H9 (cell line): Measurements from ENCODE around the gene KRTAP10-11. TPM values are rescaled to one million over a fixed set of nuclear protein-coding genes. Genes with fewer than 3 reads are reported as not detected.

Source experiments
- DNase-seq: peaks from one replicate; pipeline ENCODE4 v3.0.0-alpha.2; 2017
- H2AFZ ChIP-seq: one replicate; pipeline ENCODE4 v1.6.1; 2013; ENCODE audit warnings: mild to moderate bottlenecking, low read length, control low read depth, moderate library complexity
- H2AK5ac ChIP-seq: 2 replicates; pipeline ENCODE4 v1.6.1; 2013; ENCODE audit warnings: low read length, control low read depth, mixed read lengths; ENCODE audit not compliant: insufficient read length
- H2BK120ac ChIP-seq: one replicate; pipeline ENCODE4 v1.6.1; 2013; ENCODE audit warnings: low read depth, mild to moderate bottlenecking, low read length, control low read depth, inconsistent platforms; ENCODE audit not compliant: poor library complexity, severe bottlenecking
- H2BK12ac ChIP-seq: 2 replicates; pipeline ENCODE4 v1.6.1; 2013; ENCODE audit warnings: low read length, control low read depth, mixed read lengths, low read depth; ENCODE audit not compliant: insufficient read length
- H2BK15ac ChIP-seq: 2 replicates; pipeline ENCODE4 v1.6.1; 2013; ENCODE audit warnings: low read depth, low read length, control low read depth
- H2BK20ac ChIP-seq: one replicate; pipeline ENCODE4 v1.6.1; 2013; ENCODE audit warnings: low read depth, mild to moderate bottlenecking, low read length, control low read depth, inconsistent platforms; ENCODE audit not compliant: poor library complexity, severe bottlenecking
- H2BK5ac ChIP-seq: 2 replicates; pipeline ENCODE4 v1.6.1; 2013; ENCODE audit warnings: low read length, control low read depth, mixed read lengths; ENCODE audit not compliant: insufficient read length
- H3K14ac ChIP-seq: 2 replicates; pipeline ENCODE4 v1.6.1; 2013; ENCODE audit warnings: low read length, control low read depth; ENCODE audit not compliant: insufficient read depth
- H3K18ac ChIP-seq: 2 replicates; pipeline ENCODE4 v1.6.1; 2013; ENCODE audit warnings: low read depth, mild to moderate bottlenecking, mixed read lengths, low read length, control low read depth; ENCODE audit not compliant: insufficient read length
- H3K23ac ChIP-seq: 2 replicates; pipeline ENCODE4 v1.6.1; 2013; ENCODE audit warnings: low read length, control low read depth, mixed read lengths, low read depth; ENCODE audit not compliant: insufficient read length
- H3K23me2 ChIP-seq: 2 replicates; pipeline ENCODE4 v1.6.1; 2013; ENCODE audit warnings: low read depth, mild to moderate bottlenecking, mixed read lengths, low read length, control low read depth; ENCODE audit not compliant: insufficient read length, poor library complexity, severe bottlenecking
- H3K27ac ChIP-seq: 2 replicates; pipeline ENCODE4 v1.5.1; 2013; ENCODE audit warnings: low read length, control low read depth, mixed read lengths, low read depth; ENCODE audit not compliant: insufficient read length
- H3K27me3 ChIP-seq: 2 replicates; pipeline ENCODE4 v1.6.1; 2013; ENCODE audit warnings: low read length, control low read depth, inconsistent platforms; ENCODE audit not compliant: insufficient read depth
- H3K4ac ChIP-seq: 2 replicates; pipeline ENCODE4 v1.6.1; 2013; ENCODE audit warnings: low read depth, mild to moderate bottlenecking, control low read depth, inconsistent platforms, low read length, moderate library complexity
- H3K4me1 ChIP-seq: 2 replicates; pipeline ENCODE4 v1.6.1; 2013; ENCODE audit warnings: low read length, control low read depth, inconsistent platforms; ENCODE audit not compliant: insufficient read depth
- H3K4me2 ChIP-seq: 2 replicates; pipeline ENCODE4 v1.6.1; 2013; ENCODE audit warnings: low read length, control low read depth, mixed read lengths; ENCODE audit not compliant: insufficient read length, insufficient read depth
- H3K56ac ChIP-seq: 2 replicates; pipeline ENCODE4 v1.6.1; 2013; ENCODE audit warnings: low read depth, mild to moderate bottlenecking, mixed read lengths, low read length, control low read depth; ENCODE audit not compliant: insufficient read length
- H3K79me1 ChIP-seq: 2 replicates; pipeline ENCODE4 v1.6.1; 2013; ENCODE audit warnings: low read depth, mild to moderate bottlenecking, moderate library complexity, low read length, control low read depth, inconsistent platforms; ENCODE audit not compliant: insufficient read depth, poor library complexity, severe bottlenecking
- H3K79me2 ChIP-seq: 2 replicates; pipeline ENCODE4 v1.6.1; 2013; ENCODE audit warnings: low read length, control low read depth, inconsistent platforms; ENCODE audit not compliant: insufficient read depth
- H3K9ac ChIP-seq: 2 replicates; pipeline ENCODE4 v1.6.1; 2013; ENCODE audit warnings: low read length, control low read depth, mixed read lengths; ENCODE audit not compliant: insufficient read length; ENCODE audit errors: extremely low read depth
- H3K9me3 ChIP-seq: one replicate; pipeline ENCODE4 v1.6.1; 2013; ENCODE audit warnings: low read depth, low read length, inconsistent platforms; ENCODE audit not compliant: control insufficient read depth
- H3T11ph ChIP-seq: one replicate; pipeline ENCODE4 v1.6.1; 2013; ENCODE audit warnings: mild to moderate bottlenecking, low read length, control low read depth, inconsistent platforms
- H4K20me1 ChIP-seq: one replicate; pipeline ENCODE4 v1.6.1; 2013; ENCODE audit not compliant: control insufficient read depth, insufficient read length, insufficient read depth
- H4K5ac ChIP-seq: 2 replicates; pipeline ENCODE4 v1.6.1; 2013; ENCODE audit warnings: low read depth, mild to moderate bottlenecking, mixed read lengths, low read length, control low read depth; ENCODE audit not compliant: insufficient read length
- H4K8ac ChIP-seq: replicated peaks from 2 replicates; pipeline ENCODE4 v1.6.1; 2013; ENCODE audit warnings: low read length, control low read depth, mixed read lengths, low read depth; ENCODE audit not compliant: insufficient read length
- H4K91ac ChIP-seq: 2 replicates; pipeline ENCODE4 v1.6.1; 2013; ENCODE audit warnings: low read depth, mild to moderate bottlenecking, moderate library complexity, mixed read lengths, low read length, control low read depth; ENCODE audit not compliant: insufficient read length
- H3K27ac Mint-ChIP-seq, 3 experiments: 2 replicates in 2 of 3; 3 replicates in 1 of 3; pipeline ENCODE4 v1.8.0; 2020 to 2021; ENCODE audit warnings: mixed read lengths in 3 of 3, mild to moderate bottlenecking in 1 of 3, moderate library complexity in 1 of 3
- H3K27me3 Mint-ChIP-seq: 2 replicates; pipeline ENCODE4 v1.8.0; 2021; ENCODE audit warnings: low read depth, mild to moderate bottlenecking, moderate library complexity, mixed read lengths
- H3K36me3 Mint-ChIP-seq, 3 experiments: 2 replicates in 2 of 3; 3 replicates in 1 of 3; pipeline ENCODE4 v1.8.0; 2020 to 2021; ENCODE audit warnings: low read depth in 3 of 3, mixed read lengths in 3 of 3; ENCODE audit not compliant: insufficient read depth in 1 of 3
- H3K4me1 Mint-ChIP-seq, 2 experiments: 2 replicates each; pipeline ENCODE4 v1.8.0; 2020; ENCODE audit warnings: mixed read lengths in 2 of 2
- H3K4me3 Mint-ChIP-seq, 2 experiments: 2 replicates in 1 of 2; 3 replicates in 1 of 2; pipeline ENCODE4 v1.8.0; 2020 to 2021; ENCODE audit warnings: mild to moderate bottlenecking in 2 of 2, mixed read lengths in 2 of 2, moderate library complexity in 1 of 2
- H3K9me3 Mint-ChIP-seq, 2 experiments: 2 replicates in 1 of 2; 3 replicates in 1 of 2; pipeline ENCODE4 v1.8.0; 2020; ENCODE audit warnings: mild to moderate bottlenecking in 2 of 2, mixed read lengths in 2 of 2, moderate library complexity in 1 of 2
- CTCF ChIP-seq: fragments of 200-600 bp; sonication (generic); conservative IDR thresholded peaks from 3 replicates; pipeline ENCODE4 v1.8.0; 2021; ENCODE audit warnings: antibody characterized with exemption, mild to moderate bottlenecking
- WGBS: extraction: QIAGEN DNeasy Blood & Tissue Kit; methylation state at CpG from one replicate; pipeline ENCODE4 v1.1.7; 2013; ENCODE audit warnings: missing lambda C conversion rate, low lambda C conversion rate, mixed read lengths; ENCODE audit not compliant: insufficient read length; ENCODE audit errors: extremely low coverage; 5-methylcytosine and 5-hydroxymethylcytosine counted together
- total RNA-seq: library from RNA; stranded (reverse); gene quantifications from 2 replicates; pipeline ENCODE4 v1.2.1, GENCODE V29; 2021

Gene KRTAP10-11
- total RNA-seq, 1 experiment from 2014 or later: not detected

GRCh38 chr21:44657635-44658540 lies 11.7 kb downstream of the KRTAP10-11 start, which contains the start of gene KRTAP12-3:
Gene KRTAP12-3 (plus strand): TSS chr21:44657932. CDS start chr21:44657980, 48 bp downstream.
- no peak within 1 kb of the TSS for H4K91ac ChIP-seq
- WGBS: no CpG with 5 or more reads among the region's 26 CpGs

More at GRCh38 chr21:44657635-44658540, 11.7 kb downstream of the KRTAP10-11 start, which contains the start of gene KRTAP12-3:
- no peak within 1 kb of the TSS for H3K23ac ChIP-seq
- H3K27ac ChIP-seq: no peak within 1 kb of the TSS
- Mint-ChIP-seq H3K27me3 (peaks cover 17% of the 10 kb centered on the region), H3K4me3 (no peak within 1 kb of the TSS; a peak in 1 of 5 replicates), H3K36me3 (peaks cover 2 to 15% (median 8%) of the 10 kb centered on the region in 3 experiments; a peak in 6 of 7 replicates), H3K27ac (peak within 1 kb of the TSS in 1 of 3 experiments; percentile 28; a peak in 1 of 7 replicates), H3K4me1 (peaks cover 32 to 41% of the 10 kb centered on the region in 2 experiments), H3K9me3 (peaks cover 12 to 15% of the 10 kb centered on the region in 2 experiments; a peak in 4 of 5 replicates)
- H3K4ac ChIP-seq: no peak within 1 kb of the TSS
- no peak within 1 kb of the TSS for H2BK15ac ChIP-seq
- no peaks in the 10 kb centered on the region for H3K23me2 ChIP-seq
- H3T11ph ChIP-seq: no peak within 1 kb of the TSS
- no peak within 1 kb of the TSS for H4K5ac ChIP-seq
- H2AK5ac ChIP-seq: no peak within 1 kb of the TSS
- H2BK5ac ChIP-seq: no peak within 1 kb of the TSS
- no peak within 1 kb of the TSS for H3K56ac ChIP-seq
- H3K4me1 ChIP-seq: no peaks in the 10 kb centered on the region
- no peak within 1 kb of the TSS for H2BK120ac ChIP-seq
- H3K18ac ChIP-seq: no peak within 1 kb of the TSS
- peak; percentile 16 for DNase-seq
- no peak within 1 kb of the TSS for H3K9ac ChIP-seq
- H2AFZ ChIP-seq: no peak within 1 kb of the TSS
- no peaks in the 10 kb centered on the region for H4K20me1 ChIP-seq
- H2BK12ac ChIP-seq: no peak within 1 kb of the TSS
- no peaks in the 10 kb centered on the region for H3K79me1 ChIP-seq
- no peaks in the 10 kb centered on the region for H3K79me2 ChIP-seq
- TF ChIP-seq CTCF: no peak
- no peak within 1 kb of the TSS for H3K14ac ChIP-seq
- no peak within 1 kb of the TSS for H3K4me2 ChIP-seq
- no peaks in the 10 kb centered on the region for H3K27me3 ChIP-seq
- no peak within 1 kb of the TSS for H4K8ac ChIP-seq
- H2BK20ac ChIP-seq: no peak within 1 kb of the TSS
- H3K9me3 ChIP-seq: no peaks in the 10 kb centered on the region
